HEK293 (cell line): ENCODE results near the gene ZNF792.

Experiments
- CTCF ChIP-seq: fragments of 450-650 bp; formaldehyde crosslinking; IDR thresholded peaks from 2 replicates; pipeline ENCODE4 v1.5.1; 2016; ENCODE audit warnings: missing biosample characterization, missing genetic modification characterization
- ZNF292 ChIP-seq: fragments of 450-650 bp; formaldehyde crosslinking; IDR thresholded peaks from 2 replicates; pipeline ENCODE4 v1.5.1; 2016; ENCODE audit warnings: low read depth, missing biosample characterization, missing genetic modification characterization, borderline replicate concordance
- ZNF639 ChIP-seq: fragments of 450-650 bp; formaldehyde crosslinking; IDR thresholded peaks from 2 replicates; pipeline ENCODE4 v1.5.1; 2016; ENCODE audit warnings: missing biosample characterization, missing genetic modification characterization
- ZNF837 ChIP-seq: fragments of 450-650 bp; formaldehyde crosslinking; IDR thresholded peaks from 2 replicates; pipeline ENCODE4 v1.5.1; 2016; ENCODE audit warnings: missing biosample characterization, missing genetic modification characterization

GRCh38 chr19:34984287-34984686 is 20.3 kb upstream of the ZNF792 start:
- TF ChIP-seq CTCF (no peak), ZNF837 (tag by site-specific recombination) (no peak), ZNF292 (no peak), ZNF639 (no peak)
